KMS-11 (cell line): ENCODE measurements around the gene CD99L2.
"Not testable (repeated sequence)": the region's sequence is repeated elsewhere in the genome, so short reads cannot be mapped to it uniquely, and the experiment has no call there.

Experiments used
- H2AFZ ChIP-seq: fragments of 200-600 bp; sonication (generic); 2 replicates; pipeline ENCODE4 v1.6.1; 2016; ENCODE audit warnings: antibody characterized with exemption, mixed run types, low read depth
- H3K27ac ChIP-seq: fragments of 200-600 bp; sonication (generic); 2 replicates; pipeline ENCODE4 v1.6.1; 2016; ENCODE audit warnings: mild to moderate bottlenecking, mixed run types
- H3K27me3 ChIP-seq: fragments of 200-600 bp; sonication (generic); 2 replicates; pipeline ENCODE4 v1.6.1; 2017; ENCODE audit warnings: mild to moderate bottlenecking, low read depth, mixed run types, moderate library complexity; ENCODE audit not compliant: insufficient read depth
- H3K36me3 ChIP-seq: fragments of 200-600 bp; sonication (generic); 2 replicates; pipeline ENCODE4 v1.6.1; 2017; ENCODE audit warnings: mild to moderate bottlenecking, mixed run types; ENCODE audit not compliant: insufficient read depth
- H3K4me1 ChIP-seq: fragments of 200-600 bp; sonication (generic); 2 replicates; pipeline ENCODE4 v1.6.1; 2016; ENCODE audit warnings: mild to moderate bottlenecking, low read depth, mixed run types; ENCODE audit not compliant: poor library complexity, severe bottlenecking
- H3K4me2 ChIP-seq: fragments of 200-600 bp; sonication (generic); 2 replicates; pipeline ENCODE4 v1.7.0; 2016; ENCODE audit warnings: mild to moderate bottlenecking, mixed run types
- H3K4me3 ChIP-seq: fragments of 200-600 bp; sonication (generic); IDR thresholded peaks from 2 replicates; pipeline ENCODE4 v1.6.1; 2017; ENCODE audit warnings: low read depth, low read length, mixed read lengths; ENCODE audit not compliant: insufficient read depth
- H3K79me2 ChIP-seq: fragments of 200-600 bp; sonication (generic); 2 replicates; pipeline ENCODE4 v1.6.1; 2016; ENCODE audit warnings: low read depth, mixed run types; ENCODE audit not compliant: insufficient read depth
- H3K9ac ChIP-seq: fragments of 200-600 bp; sonication (generic); 2 replicates; pipeline ENCODE4 v1.6.1; 2016; ENCODE audit warnings: mild to moderate bottlenecking, mixed run types
- H4K20me1 ChIP-seq: fragments of 200-600 bp; sonication (generic); 2 replicates; pipeline ENCODE4 v1.6.1; 2016; ENCODE audit warnings: mild to moderate bottlenecking, mixed run types; ENCODE audit not compliant: insufficient read depth
- CTCF ChIP-seq: fragments of 200-600 bp; sonication (generic); conservative IDR thresholded peaks from 2 replicates; pipeline ENCODE4 v1.6.1; 2017; ENCODE audit warnings: low read depth, mild to moderate bottlenecking, antibody characterized with exemption, low read length, moderate library complexity, mixed read lengths

Gene CD99L2

GRCh38 chrX:150886381-150886780 is 12.1 kb downstream of the CD99L2 start:
- Histone ChIP-seq H3K4me2 (no peak overlapping the region), H4K20me1 (no peaks in the 10 kb centered on the region), H3K4me3 (no peak overlapping the region), H3K36me3 (no peaks in the 10 kb centered on the region), H3K4me1 (peaks cover 2% of the 10 kb centered on the region), H3K27me3 (no peaks in the 10 kb centered on the region), H3K9ac (no peak overlapping the region), H3K27ac (no peak overlapping the region), H3K79me2 (no peaks in the 10 kb centered on the region), H2AFZ (no peak overlapping the region)
- TF ChIP-seq CTCF = no peak

GRCh38 chrX:150880808-150881165 is 17.7 kb downstream of the CD99L2 start:
- H3K79me2 ChIP-seq = no peaks in the 10 kb centered on the region
- peak overlapping the region; percentile 29; the same call in 1 of the 2 replicates for H3K9ac ChIP-seq
- H3K27me3 ChIP-seq = no peaks in the 10 kb centered on the region
- peak overlapping the region; percentile 82 for H3K27ac ChIP-seq
- H3K4me3 ChIP-seq = no peak overlapping the region
- peaks cover 34% of the 10 kb centered on the region for H3K4me1 ChIP-seq
- peak overlapping the region; percentile 56 for H3K4me2 ChIP-seq
- H2AFZ ChIP-seq = no peak overlapping the region; the same call in 1 of the 2 replicates
- no peak for TF ChIP-seq CTCF
- H3K36me3 ChIP-seq = no peaks in the 10 kb centered on the region
- no peaks in the 10 kb centered on the region for H4K20me1 ChIP-seq

GRCh38 chrX:150879855-150880807 is 18.3 kb downstream of the CD99L2 start:
- Histone ChIP-seq H3K27ac (peak overlapping the region; percentile 82), H3K9ac (peak overlapping the region; percentile 29; the same call in 1 of the 2 replicates), H3K36me3 (no peaks in the 10 kb centered on the region), H3K4me3 (no peak overlapping the region), H4K20me1 (no peaks in the 10 kb centered on the region), H3K4me1 (peaks cover 34% of the 10 kb centered on the region), H3K79me2 (no peaks in the 10 kb centered on the region), H3K27me3 (no peaks in the 10 kb centered on the region), H3K4me2 (peak overlapping the region; percentile 56), H2AFZ (no peak overlapping the region; the same call in 1 of the 2 replicates)
- no peak for TF ChIP-seq CTCF

- not testable (repeated sequence) for H2AFZ ChIP-seq, H3K9ac ChIP-seq, H3K79me2 ChIP-seq, H3K27ac ChIP-seq, H3K4me2 ChIP-seq, H3K27me3 ChIP-seq, H3K36me3 ChIP-seq, H4K20me1 ChIP-seq, H3K4me3 ChIP-seq
- H3K4me1 ChIP-seq = peaks cover 45% of the 10 kb centered on the region
Observed at GRCh38 chrX:150875621-150876020, 22.8 kb downstream of the CD99L2 start.

GRCh38 chrX:150874448-150874847 is 24.0 kb downstream of the CD99L2 start:
- peaks cover 33% of the 10 kb centered on the region for H3K4me1 ChIP-seq
- no peaks in the 10 kb centered on the region for H3K79me2 ChIP-seq
- H3K4me2 ChIP-seq = no peak overlapping the region
- H3K27me3 ChIP-seq = no peaks in the 10 kb centered on the region
- H3K9ac ChIP-seq = no peak overlapping the region
- no peaks in the 10 kb centered on the region for H4K20me1 ChIP-seq
- H3K27ac ChIP-seq = no peak overlapping the region
- no peak overlapping the region for H2AFZ ChIP-seq
- no peak for TF ChIP-seq CTCF
- H3K36me3 ChIP-seq = no peaks in the 10 kb centered on the region
- no peak overlapping the region for H3K4me3 ChIP-seq
